ENCODE results near the gene NDUFB1.

The NDUFB1 gene

DNA sequence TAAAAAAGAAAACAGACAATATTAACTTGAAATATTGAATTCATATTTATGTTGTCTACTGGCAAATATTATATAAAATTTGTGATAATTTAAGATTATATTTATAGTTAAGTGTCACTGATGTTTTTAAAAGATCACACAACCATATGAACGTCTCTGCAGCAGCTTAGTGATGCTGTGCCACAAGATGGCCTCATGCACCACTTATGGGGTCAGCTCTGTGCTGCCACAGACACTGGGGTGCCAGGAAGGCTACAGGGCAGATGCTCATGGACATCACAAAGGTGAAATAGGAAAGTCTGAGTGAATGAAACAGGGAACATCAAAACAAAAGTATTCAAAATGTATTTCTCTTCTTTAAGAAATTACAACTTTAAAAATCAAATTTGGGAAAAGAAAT, 28.2 kb downstream of the NDUFB1 start:
- DNase-seq = peak in 1 of 2 experiments; percentile 6

DNA sequence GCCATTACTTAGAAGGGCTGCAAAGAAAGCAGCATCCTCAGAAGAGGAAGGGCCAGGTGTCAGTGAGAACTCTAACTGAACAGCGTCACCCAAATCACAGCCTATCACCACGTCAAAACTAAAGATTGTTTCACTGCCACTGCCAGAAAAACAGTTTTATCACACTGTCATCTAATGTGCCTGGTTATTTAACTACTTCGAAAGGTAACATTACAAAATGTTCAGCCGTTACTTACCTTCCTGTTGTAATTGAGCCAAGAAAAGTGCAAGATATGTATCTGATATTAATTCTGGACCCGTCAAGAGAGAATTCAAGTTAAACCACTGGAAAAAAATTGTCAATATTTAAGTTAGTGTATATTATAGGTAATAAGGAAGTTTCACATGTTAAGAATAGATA, 33.0 kb downstream of the NDUFB1 start:
- DNase-seq = no peak

DNA sequence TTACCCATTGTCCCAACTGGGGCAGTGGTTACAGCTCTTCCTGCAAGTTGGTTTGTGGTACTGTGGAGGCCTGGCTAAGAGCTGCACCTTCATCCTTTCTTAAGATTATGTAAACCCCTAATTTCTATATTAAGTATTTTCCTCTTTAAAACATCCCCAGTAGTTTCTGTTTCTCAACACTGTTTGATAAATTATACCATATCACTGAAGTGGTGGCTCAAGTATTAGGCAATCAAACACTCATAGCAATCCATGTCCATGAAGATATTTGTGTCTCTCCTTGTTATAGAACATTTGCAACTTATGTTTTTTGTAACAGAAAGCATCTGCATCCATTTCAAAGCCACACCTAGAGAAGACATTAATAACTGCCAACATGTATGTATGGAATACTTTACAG, 47.0 kb downstream of the NDUFB1 start:
- no peak for DNase-seq
